Astrocyte (in vitro differentiated cells and primary cell): ENCODE data around the gene LRRC4C.

Experiments used
- EZH2 ChIP-seq: IDR thresholded peaks from 2 replicates; pipeline ENCODE4 v1.6.1; 2012; ENCODE audit warnings: mild to moderate bottlenecking, low read length, inconsistent platforms; ENCODE audit not compliant: insufficient read depth
- TF ChIP-seq, protein P1 (sequence below): IDR thresholded peaks from 2 replicates; pipeline ENCODE4 v1.5.1; 2011; ENCODE audit warnings: low read depth, mild to moderate bottlenecking, inconsistent platforms, low read length, moderate library complexity; ENCODE audit not compliant: insufficient read depth

DNA sequence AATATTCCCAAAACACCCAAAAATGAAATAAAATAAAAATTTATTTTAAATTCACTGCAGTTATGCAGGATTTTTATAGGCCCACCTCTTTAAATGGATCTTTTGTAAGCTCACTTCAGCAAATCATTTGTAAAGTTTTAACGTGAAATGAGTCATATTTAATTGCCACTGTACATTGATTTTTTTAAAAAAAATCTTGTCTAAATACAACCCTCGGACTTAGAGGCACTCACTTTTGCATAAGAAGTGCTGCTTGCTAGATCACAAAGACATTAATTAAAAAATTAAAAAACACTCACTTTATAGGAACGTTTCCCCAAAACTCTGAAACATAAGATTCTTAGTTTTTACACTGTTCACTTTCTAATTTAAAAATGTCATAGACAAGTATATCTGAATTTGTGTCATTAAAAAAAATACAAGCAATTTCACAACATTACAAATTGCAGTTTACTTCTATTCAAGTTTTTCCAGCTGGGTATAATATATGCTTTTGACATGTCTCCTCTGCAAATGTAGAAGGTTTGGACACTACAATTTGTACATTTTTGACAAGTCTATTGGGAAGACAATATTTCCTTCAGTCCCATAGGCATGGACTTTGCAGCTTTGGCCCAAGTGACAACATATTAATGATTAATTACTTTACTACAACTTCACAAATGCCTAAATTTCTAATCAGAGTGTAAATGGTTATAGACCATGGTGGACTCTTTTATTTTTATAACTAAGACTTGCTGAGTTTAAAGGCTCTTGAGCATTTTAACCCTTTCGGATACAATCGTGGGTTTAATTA, 1088.4 kb downstream of the LRRC4C start:
- TF ChIP-seq, protein P1, sequence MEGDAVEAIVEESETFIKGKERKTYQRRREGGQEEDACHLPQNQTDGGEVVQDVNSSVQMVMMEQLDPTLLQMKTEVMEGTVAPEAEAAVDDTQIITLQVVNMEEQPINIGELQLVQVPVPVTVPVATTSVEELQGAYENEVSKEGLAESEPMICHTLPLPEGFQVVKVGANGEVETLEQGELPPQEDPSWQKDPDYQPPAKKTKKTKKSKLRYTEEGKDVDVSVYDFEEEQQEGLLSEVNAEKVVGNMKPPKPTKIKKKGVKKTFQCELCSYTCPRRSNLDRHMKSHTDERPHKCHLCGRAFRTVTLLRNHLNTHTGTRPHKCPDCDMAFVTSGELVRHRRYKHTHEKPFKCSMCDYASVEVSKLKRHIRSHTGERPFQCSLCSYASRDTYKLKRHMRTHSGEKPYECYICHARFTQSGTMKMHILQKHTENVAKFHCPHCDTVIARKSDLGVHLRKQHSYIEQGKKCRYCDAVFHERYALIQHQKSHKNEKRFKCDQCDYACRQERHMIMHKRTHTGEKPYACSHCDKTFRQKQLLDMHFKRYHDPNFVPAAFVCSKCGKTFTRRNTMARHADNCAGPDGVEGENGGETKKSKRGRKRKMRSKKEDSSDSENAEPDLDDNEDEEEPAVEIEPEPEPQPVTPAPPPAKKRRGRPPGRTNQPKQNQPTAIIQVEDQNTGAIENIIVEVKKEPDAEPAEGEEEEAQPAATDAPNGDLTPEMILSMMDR, result no peak
- TF ChIP-seq EZH2, result no peak
